A549 (cell line): ENCODE data around the gene CUX1. TPM values are rescaled to one million over a fixed set of nuclear protein-coding genes. Genes with fewer than 3 reads are reported as not detected.

Experiments used
- ATAC-seq, 2 experiments: fragments of 200-7000 bp in 1 of 2; fragments of >200 bp in 1 of 2; cut with Nextera tagmentation in 1 of 2; cut with Tn5 transposase in 1 of 2; 3 replicates each; pipeline versions ENCODE4 v1.8.0 to v1.9.1; 2018 to 2020; ENCODE audit warnings: mild to moderate bottlenecking in 1 of 2, moderate library complexity in 1 of 2
- CTCF ChIA-PET: fragments of 300-600 bp; sonication (Branson Sonifier 250); formaldehyde crosslinking; extraction: SDS; loops from one replicate; lab custom pipeline; 2021; ENCODE audit warnings: antibody characterized with exemption, inconsistent platforms; lab: Yijun Ruan, JAX
- POLR2A ChIA-PET: fragments of 350-600 bp; formaldehyde crosslinking; extraction: SDS; loops from one replicate; lab custom pipeline; 2021; ENCODE audit warnings: antibody characterized with exemption, inconsistent platforms; lab: Yijun Ruan, JAX
- DNase-seq, 2 experiments: peaks; one replicate each; pipeline versions ENCODE4 v3.0.0 to v3.0.0-alpha.2; 2011 to 2016; ENCODE audit warnings: low read depth in 1 of 2, low spot score in 1 of 2
- FAIRE-seq: peaks from 2 replicates; lab custom pipeline; 2011; peaks lifted over from hg19 to GRCh38; lab: Jason Lieb, UNC
- H3K27ac ChIP-seq, 2 experiments: fragments of >200 bp; sonication (Bioruptor Twin); formaldehyde crosslinking; 3 replicates each; pipeline ENCODE4 v1.5.1; 2016 to 2017
- H3K4me1 ChIP-seq: fragments of >200 bp; sonication (Bioruptor Twin); formaldehyde crosslinking; 3 replicates; pipeline ENCODE4 v1.6.1; 2016
- H3K4me2 ChIP-seq: fragments of >200 bp; sonication (Bioruptor Twin); formaldehyde crosslinking; 3 replicates; pipeline ENCODE4 v1.6.1; 2016
- H3K4me3 ChIP-seq: fragments of >200 bp; sonication (Bioruptor Twin); formaldehyde crosslinking; 3 replicates; pipeline ENCODE4 v1.5.1; 2016
- H3K9me3 ChIP-seq: fragments of >200 bp; sonication (Bioruptor Twin); formaldehyde crosslinking; 3 replicates; pipeline ENCODE4 v1.6.1; 2016
- CBX2 ChIP-seq: fragments of 200-600 bp; sonication (generic); IDR thresholded peaks from 2 replicates; pipeline ENCODE4 v1.6.1; 2016; ENCODE audit warnings: low read depth, mild to moderate bottlenecking, borderline replicate concordance
- EP300 ChIP-seq, 2 experiments: fragments of >200 bp; sonication (Bioruptor Twin); formaldehyde crosslinking; IDR thresholded peaks; 2 replicates in 1 of 2; 3 replicates in 1 of 2; pipeline ENCODE4 v1.6.1; 2016 to 2017
- ESRRA ChIP-seq: fragments of 150-350 bp; IDR thresholded peaks from 2 replicates; pipeline ENCODE4 v1.6.1; 2014; ENCODE audit warnings: mild to moderate bottlenecking, low read length, borderline replicate concordance
- GATA3 ChIP-seq: IDR thresholded peaks from 2 replicates; pipeline ENCODE4 v1.6.1; 2012; ENCODE audit warnings: borderline replicate concordance
- HDAC2 ChIP-seq: fragments of 200-600 bp; sonication (generic); IDR thresholded peaks from 2 replicates; pipeline ENCODE4 v1.6.1; 2016
- HEYL ChIP-seq: fragments of 250-450 bp; sonication (Bioruptor Pico); IDR thresholded peaks from 2 replicates; pipeline ENCODE4 v1.8.0; 2021; ENCODE audit warnings: mild to moderate bottlenecking, moderate library complexity
- HOXA7 ChIP-seq: fragments of 250-450 bp; sonication (Bioruptor Pico); IDR thresholded peaks from 2 replicates; pipeline ENCODE4 v1.5.0; 2020; ENCODE audit warnings: mild to moderate bottlenecking, moderate library complexity
- MAZ ChIP-seq: fragments of 150-350 bp; IDR thresholded peaks from 2 replicates; pipeline ENCODE4 v1.6.1; 2014; ENCODE audit warnings: antibody characterized with exemption, low read depth, low read length, borderline replicate concordance
- NFE2L2 ChIP-seq: fragments of 150-350 bp; conservative IDR thresholded peaks from 2 replicates; pipeline ENCODE4 v1.6.1; 2014; ENCODE audit warnings: low read length
- TFCP2L1 ChIP-seq: fragments of 250-450 bp; sonication (Bioruptor Pico); IDR thresholded peaks from 2 replicates; pipeline ENCODE4 v1.5.0; 2021; ENCODE audit warnings: mild to moderate bottlenecking
- ZSCAN20 ChIP-seq: fragments of 250-450 bp; sonication (Bioruptor Pico); IDR thresholded peaks from 2 replicates; pipeline ENCODE4 v1.8.0; 2022; ENCODE audit warnings: mild to moderate bottlenecking, moderate library complexity
- WGBS: methylation state at CpG from one replicate; pipeline ENCODE4 v1.1.6; 2017; ENCODE audit errors: missing lambda C conversion rate; 5-methylcytosine and 5-hydroxymethylcytosine counted together
- polyA plus RNA-seq, 4 experiments: library from polyadenylated mRNA; depleted of rRNA in 3 of 4; stranded (reverse); fragments of >200 nt; fragmentation: RNase III in 1 of 4; extraction: RNeasy Plus Mini Kit Qiagen cat#74134 plus additional on column Dnase treatment in 1 of 4; gene quantifications; 2 replicates in 3 of 4; 3 replicates in 1 of 4; pipeline ENCODE4 v1.2.3, GENCODE V29; 2011 to 2017
- TF ChIP-seq, protein P1 (sequence below): fragments of >200 bp; sonication (Bioruptor Twin); formaldehyde crosslinking; IDR thresholded peaks from 3 replicates; pipeline ENCODE4 v1.6.1; 2016
- TF ChIP-seq, protein P2 (sequence below): fragments of 250-450 bp; sonication (Bioruptor Pico); IDR thresholded peaks from 2 replicates; pipeline ENCODE4 v1.5.0; 2021; ENCODE audit warnings: mild to moderate bottlenecking, moderate library complexity, borderline replicate concordance
- TF ChIP-seq, protein P3 (sequence below): fragments of 150-350 bp; IDR thresholded peaks from 2 replicates; pipeline ENCODE4 v1.6.1; 2014; ENCODE audit warnings: low read depth, mild to moderate bottlenecking, low read length
- TF ChIP-seq, protein P4 (sequence below): IDR thresholded peaks from 2 replicates; pipeline ENCODE4 v1.6.1; 2012
- TF ChIP-seq, protein P5 (sequence below): fragments of 200-600 bp; sonication (generic); IDR thresholded peaks from 2 replicates; pipeline ENCODE4 v1.6.1; 2016; ENCODE audit warnings: antibody characterized with exemption, mild to moderate bottlenecking, moderate library complexity
- TF ChIP-seq, protein P6 (sequence below): fragments of >200 bp; sonication (Bioruptor Twin); formaldehyde crosslinking; IDR thresholded peaks from 3 replicates; pipeline ENCODE4 v1.5.1; 2016

CUX1 gene
- polyA plus RNA-seq, 2 of the 4 experiments (the other 2 are of a cell fraction), result 32.7 to 33.4 TPM

DNA sequence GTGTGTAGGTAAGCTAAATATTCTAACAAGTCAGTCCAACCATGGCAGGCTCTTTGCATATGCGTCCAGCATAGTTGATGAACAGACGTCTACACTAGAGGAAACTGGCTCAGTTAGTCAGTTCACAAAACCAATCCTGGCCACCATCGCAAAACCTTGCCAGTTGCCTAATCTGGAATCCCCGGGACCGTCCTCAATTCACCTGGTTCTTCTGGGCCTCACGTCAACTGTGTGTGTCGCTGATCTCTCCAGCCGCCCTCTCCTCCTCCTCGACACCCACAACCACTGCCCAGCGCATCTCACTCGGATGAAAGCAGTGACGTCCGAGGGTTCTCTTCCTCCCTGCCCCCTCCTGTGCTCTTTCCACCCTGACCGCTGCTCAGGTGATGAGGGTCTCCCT lies 251.4 kb downstream of the CUX1 start:
- no peak overlapping the region for H3K4me2 ChIP-seq
- no peak for FAIRE-seq
- no peak for TF ChIP-seq MAZ
- TF ChIP-seq, protein P1, sequence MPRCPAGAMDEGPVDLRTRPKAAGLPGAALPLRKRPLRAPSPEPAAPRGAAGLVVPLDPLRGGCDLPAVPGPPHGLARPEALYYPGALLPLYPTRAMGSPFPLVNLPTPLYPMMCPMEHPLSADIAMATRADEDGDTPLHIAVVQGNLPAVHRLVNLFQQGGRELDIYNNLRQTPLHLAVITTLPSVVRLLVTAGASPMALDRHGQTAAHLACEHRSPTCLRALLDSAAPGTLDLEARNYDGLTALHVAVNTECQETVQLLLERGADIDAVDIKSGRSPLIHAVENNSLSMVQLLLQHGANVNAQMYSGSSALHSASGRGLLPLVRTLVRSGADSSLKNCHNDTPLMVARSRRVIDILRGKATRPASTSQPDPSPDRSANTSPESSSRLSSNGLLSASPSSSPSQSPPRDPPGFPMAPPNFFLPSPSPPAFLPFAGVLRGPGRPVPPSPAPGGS, result no peak
- TF ChIP-seq HEYL (CRISPR knock-in tag), result no peak
- TF ChIP-seq, protein P2, sequence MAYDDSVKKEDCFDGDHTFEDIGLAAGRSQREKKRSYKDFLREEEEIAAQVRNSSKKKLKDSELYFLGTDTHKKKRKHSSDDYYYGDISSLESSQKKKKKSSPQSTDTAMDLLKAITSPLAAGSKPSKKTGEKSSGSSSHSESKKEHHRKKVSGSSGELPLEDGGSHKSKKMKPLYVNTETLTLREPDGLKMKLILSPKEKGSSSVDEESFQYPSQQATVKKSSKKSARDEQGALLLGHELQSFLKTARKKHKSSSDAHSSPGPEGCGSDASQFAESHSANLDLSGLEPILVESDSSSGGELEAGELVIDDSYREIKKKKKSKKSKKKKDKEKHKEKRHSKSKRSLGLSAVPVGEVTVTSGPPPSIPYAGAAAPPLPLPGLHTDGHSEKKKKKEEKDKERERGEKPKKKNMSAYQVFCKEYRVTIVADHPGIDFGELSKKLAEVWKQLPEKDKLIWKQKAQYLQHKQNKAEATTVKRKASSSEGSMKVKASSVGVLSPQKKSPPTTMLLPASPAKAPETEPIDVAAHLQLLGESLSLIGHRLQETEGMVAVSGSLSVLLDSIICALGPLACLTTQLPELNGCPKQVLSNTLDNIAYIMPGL, result no peak
- TF ChIP-seq CBX2, result no peak
- TF ChIP-seq TFCP2L1 (CRISPR knock-in tag), result no peak
- TF ChIP-seq, protein P3, sequence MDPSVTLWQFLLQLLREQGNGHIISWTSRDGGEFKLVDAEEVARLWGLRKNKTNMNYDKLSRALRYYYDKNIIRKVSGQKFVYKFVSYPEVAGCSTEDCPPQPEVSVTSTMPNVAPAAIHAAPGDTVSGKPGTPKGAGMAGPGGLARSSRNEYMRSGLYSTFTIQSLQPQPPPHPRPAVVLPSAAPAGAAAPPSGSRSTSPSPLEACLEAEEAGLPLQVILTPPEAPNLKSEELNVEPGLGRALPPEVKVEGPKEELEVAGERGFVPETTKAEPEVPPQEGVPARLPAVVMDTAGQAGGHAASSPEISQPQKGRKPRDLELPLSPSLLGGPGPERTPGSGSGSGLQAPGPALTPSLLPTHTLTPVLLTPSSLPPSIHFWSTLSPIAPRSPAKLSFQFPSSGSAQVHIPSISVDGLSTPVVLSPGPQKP, result no peak
- TF ChIP-seq, protein P4, sequence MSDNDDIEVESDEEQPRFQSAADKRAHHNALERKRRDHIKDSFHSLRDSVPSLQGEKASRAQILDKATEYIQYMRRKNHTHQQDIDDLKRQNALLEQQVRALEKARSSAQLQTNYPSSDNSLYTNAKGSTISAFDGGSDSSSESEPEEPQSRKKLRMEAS, result no peak
- TF ChIP-seq ESRRA, result no peak
- TF ChIP-seq, protein P5, sequence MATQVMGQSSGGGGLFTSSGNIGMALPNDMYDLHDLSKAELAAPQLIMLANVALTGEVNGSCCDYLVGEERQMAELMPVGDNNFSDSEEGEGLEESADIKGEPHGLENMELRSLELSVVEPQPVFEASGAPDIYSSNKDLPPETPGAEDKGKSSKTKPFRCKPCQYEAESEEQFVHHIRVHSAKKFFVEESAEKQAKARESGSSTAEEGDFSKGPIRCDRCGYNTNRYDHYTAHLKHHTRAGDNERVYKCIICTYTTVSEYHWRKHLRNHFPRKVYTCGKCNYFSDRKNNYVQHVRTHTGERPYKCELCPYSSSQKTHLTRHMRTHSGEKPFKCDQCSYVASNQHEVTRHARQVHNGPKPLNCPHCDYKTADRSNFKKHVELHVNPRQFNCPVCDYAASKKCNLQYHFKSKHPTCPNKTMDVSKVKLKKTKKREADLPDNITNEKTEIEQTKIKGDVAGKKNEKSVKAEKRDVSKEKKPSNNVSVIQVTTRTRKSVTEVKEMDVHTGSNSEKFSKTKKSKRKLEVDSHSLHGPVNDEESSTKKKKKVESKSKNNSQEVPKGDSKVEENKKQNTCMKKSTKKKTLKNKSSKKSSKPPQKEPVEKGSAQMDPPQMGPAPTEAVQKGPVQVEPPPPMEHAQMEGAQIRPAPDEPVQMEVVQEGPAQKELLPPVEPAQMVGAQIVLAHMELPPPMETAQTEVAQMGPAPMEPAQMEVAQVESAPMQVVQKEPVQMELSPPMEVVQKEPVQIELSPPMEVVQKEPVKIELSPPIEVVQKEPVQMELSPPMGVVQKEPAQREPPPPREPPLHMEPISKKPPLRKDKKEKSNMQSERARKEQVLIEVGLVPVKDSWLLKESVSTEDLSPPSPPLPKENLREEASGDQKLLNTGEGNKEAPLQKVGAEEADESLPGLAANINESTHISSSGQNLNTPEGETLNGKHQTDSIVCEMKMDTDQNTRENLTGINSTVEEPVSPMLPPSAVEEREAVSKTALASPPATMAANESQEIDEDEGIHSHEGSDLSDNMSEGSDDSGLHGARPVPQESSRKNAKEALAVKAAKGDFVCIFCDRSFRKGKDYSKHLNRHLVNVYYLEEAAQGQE, result no peak
- no peak for TF ChIP-seq EP300 (IDR thresholded peaks at IDR 0.05)
- no peak for TF ChIP-seq ZSCAN20 (CRISPR knock-in tag)
- TF ChIP-seq GATA3, result no peak
- no peak for TF ChIP-seq HDAC2
- no peak for TF ChIP-seq HOXA7
- TF ChIP-seq, protein P6, sequence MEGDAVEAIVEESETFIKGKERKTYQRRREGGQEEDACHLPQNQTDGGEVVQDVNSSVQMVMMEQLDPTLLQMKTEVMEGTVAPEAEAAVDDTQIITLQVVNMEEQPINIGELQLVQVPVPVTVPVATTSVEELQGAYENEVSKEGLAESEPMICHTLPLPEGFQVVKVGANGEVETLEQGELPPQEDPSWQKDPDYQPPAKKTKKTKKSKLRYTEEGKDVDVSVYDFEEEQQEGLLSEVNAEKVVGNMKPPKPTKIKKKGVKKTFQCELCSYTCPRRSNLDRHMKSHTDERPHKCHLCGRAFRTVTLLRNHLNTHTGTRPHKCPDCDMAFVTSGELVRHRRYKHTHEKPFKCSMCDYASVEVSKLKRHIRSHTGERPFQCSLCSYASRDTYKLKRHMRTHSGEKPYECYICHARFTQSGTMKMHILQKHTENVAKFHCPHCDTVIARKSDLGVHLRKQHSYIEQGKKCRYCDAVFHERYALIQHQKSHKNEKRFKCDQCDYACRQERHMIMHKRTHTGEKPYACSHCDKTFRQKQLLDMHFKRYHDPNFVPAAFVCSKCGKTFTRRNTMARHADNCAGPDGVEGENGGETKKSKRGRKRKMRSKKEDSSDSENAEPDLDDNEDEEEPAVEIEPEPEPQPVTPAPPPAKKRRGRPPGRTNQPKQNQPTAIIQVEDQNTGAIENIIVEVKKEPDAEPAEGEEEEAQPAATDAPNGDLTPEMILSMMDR, result no peak
- no peak for TF ChIP-seq NFE2L2
- TF ChIP-seq, all 56 proteins: peak for 0
- WGBS, result 83% methylated on average over 14 of the region's 14 CpGs
- ChIA-PET POLR2A (no interaction called here), CTCF (interaction anchor here (0.6 kb wide), 1 partner anchor 34 kb away, joined by 3 read pairs; no protein-coding TSS in a partner anchor)
- H3K4me1 ChIP-seq, result peaks cover 14% of the 10 kb centered on the region
- no peak for ATAC-seq
- no peak overlapping the region for H3K4me3 ChIP-seq
- no peak overlapping the region for H3K27ac ChIP-seq
- DNase-seq, result no peak
- H3K9me3 ChIP-seq, result peaks cover 5% of the 10 kb centered on the region; the same call in 1 of the 3 replicates
